IPS-NIHi11 (cell line): Measurements from ENCODE around the gene ANKS1B.

ENCODE experiments used
- DNase-seq: peaks from one replicate; pipeline ENCODE4 v3.0.0; 2012; ENCODE audit warnings: mixed read lengths, low spot score

Gene ANKS1B

GRCh38 chr12:99192489-99192888, 792.2 kb downstream of the ANKS1B start:
- DNase-seq, result no peak

DNA sequence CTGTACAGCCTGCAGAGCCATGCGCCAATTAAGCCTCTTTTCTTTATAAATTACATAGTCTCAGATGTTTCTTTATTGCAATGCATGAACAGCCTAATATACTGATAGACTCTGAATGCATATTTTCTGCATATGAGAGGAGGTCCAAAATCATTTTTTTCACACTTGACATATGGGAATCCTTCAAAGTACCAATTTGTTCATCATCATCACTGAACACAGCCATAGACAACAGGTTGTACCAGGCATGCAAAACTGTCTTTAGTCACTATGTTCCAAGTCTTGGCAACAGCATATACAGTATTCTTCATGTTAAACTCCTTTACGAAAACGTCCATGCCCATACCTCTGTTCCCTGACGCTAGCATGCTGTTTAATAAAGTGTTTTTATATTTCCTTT, 807.9 kb downstream of the ANKS1B start:
- no peak for DNase-seq

DNA sequence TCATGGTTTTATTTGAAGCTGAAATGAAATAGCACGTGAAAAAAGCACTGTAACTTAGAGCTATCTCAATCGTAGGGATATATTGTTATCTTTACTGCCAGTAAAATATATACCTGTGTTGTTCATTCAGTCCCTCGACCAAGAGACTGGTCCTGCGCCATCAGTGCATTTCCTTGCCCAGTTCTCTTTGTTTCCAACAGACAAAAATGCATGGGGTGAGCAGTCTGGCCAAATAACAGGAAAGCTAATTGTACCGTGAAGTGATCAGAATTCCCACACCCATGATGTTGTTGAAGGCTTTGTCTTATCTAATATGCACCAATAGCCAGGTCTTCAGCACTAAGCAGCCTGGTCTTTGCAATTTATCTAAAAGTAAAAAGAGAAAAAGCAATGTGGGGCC, 814.3 kb downstream of the ANKS1B start:
- DNase-seq, result no peak

DNA sequence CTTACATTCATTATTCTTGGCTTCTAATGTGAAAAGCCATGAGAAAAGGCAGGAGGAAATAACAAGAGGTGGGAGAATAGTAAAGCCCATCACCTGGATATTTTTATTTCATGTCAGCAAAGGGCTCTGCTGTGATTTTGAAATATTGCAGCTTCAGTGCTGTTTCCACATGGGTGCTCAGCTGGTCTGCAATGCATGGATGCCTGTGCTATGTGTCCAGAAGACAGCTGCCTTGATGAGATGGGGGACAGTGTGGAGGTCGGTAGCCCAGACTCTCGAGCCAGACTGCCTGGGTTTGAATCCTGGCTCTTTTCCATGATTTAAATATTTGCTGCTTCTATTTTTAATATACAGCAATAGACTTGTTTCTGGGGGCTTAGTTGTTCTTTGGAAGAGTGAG, 814.7 kb downstream of the ANKS1B start:
- no peak for DNase-seq

GRCh38 chr12:99157946-99158345, 826.8 kb downstream of the ANKS1B start:
- DNase-seq, result no peak

DNA sequence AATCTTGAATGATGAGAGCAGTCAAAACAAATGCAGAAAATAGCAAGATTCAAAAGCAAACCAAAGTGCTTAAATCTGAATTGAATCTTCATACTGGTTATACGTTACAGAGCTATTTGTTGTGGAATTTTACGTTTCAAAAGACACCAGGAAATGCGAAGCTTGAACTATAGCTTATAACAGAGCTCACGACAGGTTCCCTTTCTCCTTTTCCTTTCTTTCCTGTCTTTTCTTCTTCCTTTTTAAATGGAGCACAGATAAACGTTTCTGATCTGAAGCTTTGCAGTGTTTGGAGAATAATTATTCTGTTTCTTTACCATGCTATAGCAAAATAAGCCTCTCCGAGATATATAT, 829.8 kb downstream of the ANKS1B start:
- DNase-seq, result no peak

DNA sequence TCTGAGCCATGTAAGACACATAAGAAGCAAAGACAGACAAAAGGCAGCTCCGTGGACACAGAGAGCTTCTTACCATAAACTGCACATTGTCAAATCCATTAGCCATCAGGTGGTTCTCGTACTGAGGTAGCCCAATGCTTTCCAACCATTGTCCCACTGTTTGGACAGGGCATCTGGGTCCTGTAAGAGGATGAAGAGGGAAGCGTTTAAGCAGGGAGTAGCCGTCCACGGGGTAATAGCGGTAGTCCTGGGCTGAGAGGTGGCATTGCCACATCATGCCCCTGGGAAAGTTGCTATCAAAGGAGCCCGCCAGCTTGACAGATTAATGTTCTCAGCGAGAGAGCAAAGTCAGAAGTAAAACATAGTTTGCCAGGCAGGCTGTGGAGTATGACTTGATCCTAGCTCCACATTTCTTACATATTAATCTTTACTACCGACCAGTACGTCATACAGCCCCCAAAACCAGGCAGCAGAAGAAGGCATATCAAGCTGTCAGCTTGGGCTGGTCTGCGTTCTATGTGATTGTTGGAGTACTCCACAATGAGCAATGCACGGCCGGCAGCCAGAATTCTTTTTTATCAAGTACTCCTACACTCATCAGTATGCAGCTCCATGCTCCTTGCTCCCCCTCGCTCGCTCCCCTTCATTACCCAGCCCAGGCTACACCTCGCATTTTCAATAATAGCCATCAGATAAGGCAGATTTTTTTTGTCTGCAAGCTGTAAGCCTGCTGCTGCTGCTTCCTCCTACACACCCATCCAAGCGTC, 830.3 kb downstream of the ANKS1B start:
- peak; percentile 21 for DNase-seq

GRCh38 chr12:99153293-99153692, 831.4 kb downstream of the ANKS1B start:
- no peak for DNase-seq

GRCh38 chr12:99152337-99152736, 832.4 kb downstream of the ANKS1B start:
- DNase-seq, result no peak

DNA sequence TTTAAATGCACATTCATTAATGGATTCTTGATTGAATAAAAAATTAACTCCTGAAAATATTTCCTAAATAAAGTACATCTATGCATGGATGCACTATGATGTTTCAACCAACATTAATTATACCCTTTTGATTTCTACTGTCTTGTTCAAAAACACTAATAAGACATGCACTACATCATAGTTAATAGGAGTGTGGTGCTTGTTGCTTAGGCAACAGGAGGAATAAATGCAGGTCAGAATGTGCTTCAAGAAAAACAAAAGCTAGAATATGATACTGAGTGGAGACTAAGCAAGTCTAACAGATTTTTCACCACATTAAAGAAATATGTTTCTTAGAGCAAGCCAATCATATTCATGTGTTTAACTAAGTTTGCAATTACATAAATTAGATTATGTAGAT, 833.0 kb downstream of the ANKS1B start:
- no peak for DNase-seq

GRCh38 chr12:99147130-99147529, 837.6 kb downstream of the ANKS1B start:
- no peak for DNase-seq

DNA sequence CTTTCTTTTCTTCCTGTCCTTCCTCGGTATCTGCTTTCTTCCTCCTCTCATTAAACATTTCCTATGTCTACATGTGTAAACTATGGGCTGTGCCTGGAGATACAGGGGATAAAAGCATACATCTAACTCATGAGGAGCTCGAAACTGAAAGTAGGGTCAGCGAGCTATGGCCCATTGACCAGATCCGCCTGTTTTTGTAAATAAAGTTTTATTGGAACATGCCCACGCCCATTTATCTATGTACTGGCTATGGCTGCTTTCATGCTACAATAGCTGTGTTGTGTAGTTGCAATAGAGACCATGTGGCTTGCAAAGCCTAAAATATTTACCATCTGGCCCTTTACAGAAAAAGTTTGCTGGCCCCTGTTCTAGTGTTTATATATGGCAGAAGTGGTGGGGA, 838.0 kb downstream of the ANKS1B start:
- DNase-seq, result no peak

DNA sequence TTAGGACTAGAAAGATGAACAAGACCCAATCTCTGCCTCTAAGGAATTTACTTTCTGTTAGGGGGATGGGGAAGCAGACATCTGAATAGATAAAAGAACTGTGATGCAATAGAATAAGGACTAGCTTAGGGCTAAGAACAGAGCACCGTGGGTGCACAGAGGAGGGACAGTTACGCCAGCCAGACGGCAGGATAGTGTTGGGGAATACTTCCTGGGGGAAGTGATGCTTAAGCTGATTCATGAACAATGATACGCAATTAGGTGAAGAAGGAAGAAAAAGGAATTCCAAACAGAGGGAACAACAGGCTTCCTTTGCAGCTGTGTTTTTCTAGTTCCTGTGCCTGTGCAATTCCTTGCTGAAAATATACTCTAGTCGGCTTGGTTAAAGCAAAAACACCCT, 838.6 kb downstream of the ANKS1B start:
- DNase-seq, result no peak

GRCh38 chr12:99142651-99143050, 842.1 kb downstream of the ANKS1B start:
- DNase-seq, result no peak

DNA sequence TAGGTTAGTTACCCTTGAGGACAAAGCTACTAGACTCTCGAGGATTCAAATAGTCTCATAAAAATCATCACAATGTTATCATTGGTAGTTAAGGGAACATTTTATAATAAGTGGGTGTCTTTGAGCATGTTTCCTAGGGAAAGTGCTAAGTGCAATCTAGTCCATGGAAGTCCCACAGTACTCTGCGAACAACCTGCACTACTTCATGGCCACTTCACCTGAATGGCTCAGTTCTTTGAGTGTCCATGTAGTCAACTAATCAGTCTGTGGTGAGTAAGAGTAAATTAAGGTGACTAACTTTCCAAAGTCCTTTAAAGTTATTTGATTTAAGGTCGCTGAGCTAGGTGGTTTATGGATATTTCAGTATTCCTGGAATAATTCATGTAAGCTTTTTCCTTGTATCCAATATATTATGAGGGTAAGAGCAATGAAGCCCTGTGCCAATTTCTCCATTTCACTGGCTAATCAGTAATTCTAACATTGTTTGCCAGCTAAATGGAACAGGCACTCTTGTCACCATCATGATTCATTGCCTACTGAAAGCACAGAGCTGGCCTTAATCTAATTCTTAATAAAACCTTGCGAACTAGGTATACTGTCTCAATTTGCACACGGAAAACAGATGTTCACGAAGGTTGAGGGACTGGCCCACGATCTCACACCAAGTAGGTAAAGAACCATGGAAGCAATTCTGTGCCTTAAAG, 844.6 kb downstream of the ANKS1B start:
- no peak for DNase-seq

DNA sequence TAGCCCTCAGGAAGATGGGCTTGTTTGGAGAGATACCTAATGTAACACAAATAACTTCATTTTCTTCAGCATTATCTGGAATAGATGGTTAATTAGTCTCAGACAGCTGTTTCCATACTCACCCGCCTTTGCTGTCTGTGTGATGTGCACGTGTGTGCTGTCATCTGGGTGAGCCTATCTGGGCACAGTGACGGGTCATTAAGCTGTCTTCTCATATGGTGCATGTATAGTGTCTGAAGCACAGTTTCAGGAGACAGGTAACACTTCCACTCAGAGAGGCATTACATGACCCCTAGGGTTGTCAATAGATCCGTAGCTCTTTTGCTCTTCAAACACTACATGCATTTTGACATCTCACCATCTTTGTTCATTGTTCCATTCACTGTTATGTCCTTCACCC, 846.3 kb downstream of the ANKS1B start:
- DNase-seq, result no peak

GRCh38 chr12:99137124-99137855, 847.4 kb downstream of the ANKS1B start:
- no peak for DNase-seq

GRCh38 chr12:99136516-99136915, 848.2 kb downstream of the ANKS1B start:
- no peak for DNase-seq

- DNase-seq, result no peak
Measured at GRCh38 chr12:99135376-99135775, 849.4 kb downstream of the ANKS1B start.

GRCh38 chr12:99133401-99133800, 851.3 kb downstream of the ANKS1B start:
- no peak for DNase-seq

- peak; percentile 64 for DNase-seq
Measured at GRCh38 chr12:99131751-99132199, 853.0 kb downstream of the ANKS1B start.

GRCh38 chr12:99130808-99131553, 853.8 kb downstream of the ANKS1B start:
- no peak for DNase-seq
